GM23338 (cell line): Measurements from ENCODE around the gene OTC. TPM values are rescaled to one million over a fixed set of nuclear protein-coding genes. Genes with fewer than 3 reads are reported as not detected.

Experiments
- ATAC-seq: fragments of 200-7000 bp; cut with Tn5 transposase; 3 replicates; pipeline ENCODE4 v1.9.1; 2020
- DNase-seq: peaks from one replicate; pipeline ENCODE4 v3.0.0-alpha.2; 2015; ENCODE audit warnings: low spot score
- H2AFZ ChIP-seq: fragments of 200-600 bp; sonication (generic); 2 replicates; pipeline ENCODE4 v1.8.0; 2016; ENCODE audit warnings: antibody characterized with exemption, mild to moderate bottlenecking, moderate library complexity
- H3F3A ChIP-seq: fragments of 200-600 bp; sonication (generic); replicated peaks from 2 replicates; pipeline ENCODE4 v1.8.0; 2017; ENCODE audit warnings: antibody characterized with exemption, mixed run types, low read depth
- H3K27ac ChIP-seq: fragments of 200-600 bp; sonication (generic); 2 replicates; pipeline ENCODE4 v1.6.1; 2016; ENCODE audit warnings: low read depth
- H3K27me3 ChIP-seq: fragments of 200-600 bp; sonication (generic); 2 replicates; pipeline ENCODE4 v1.8.0; 2016; ENCODE audit warnings: mild to moderate bottlenecking, mixed run types, moderate library complexity; ENCODE audit not compliant: insufficient read depth
- H3K36me3 ChIP-seq: fragments of 200-600 bp; sonication (generic); 2 replicates; pipeline ENCODE4 v1.8.0; 2016; ENCODE audit warnings: mild to moderate bottlenecking; ENCODE audit not compliant: insufficient read depth
- H3K4me1 ChIP-seq: fragments of 200-600 bp; sonication (generic); 2 replicates; pipeline ENCODE4 v1.8.0; 2016; ENCODE audit warnings: mild to moderate bottlenecking, moderate library complexity; ENCODE audit not compliant: insufficient read depth
- H3K4me2 ChIP-seq: fragments of 200-600 bp; sonication (generic); 2 replicates; pipeline ENCODE4 v1.7.1; 2017; ENCODE audit warnings: mixed run types
- H3K4me3 ChIP-seq: fragments of 200-600 bp; sonication (generic); 2 replicates; pipeline ENCODE4 v1.6.1; 2016; ENCODE audit warnings: mixed run types
- H3K79me2 ChIP-seq: fragments of 200-600 bp; sonication (generic); replicated peaks from 2 replicates; pipeline ENCODE4 v1.8.0; 2017; ENCODE audit warnings: mild to moderate bottlenecking; ENCODE audit not compliant: insufficient read depth
- H3K9me2 ChIP-seq: fragments of 200-600 bp; sonication (generic); 2 replicates; pipeline ENCODE4 v1.8.0; 2017; ENCODE audit not compliant: insufficient read depth
- H4K20me1 ChIP-seq: fragments of 200-600 bp; sonication (generic); replicated peaks from 2 replicates; pipeline ENCODE4 v1.8.0; 2017; ENCODE audit warnings: mild to moderate bottlenecking; ENCODE audit not compliant: insufficient read depth
- H3K27ac Mint-ChIP-seq: 2 replicates; pipeline ENCODE4 v1.8.0; 2020; ENCODE audit warnings: inconsistent platforms, mild to moderate bottlenecking, moderate library complexity, mixed read lengths
- H3K27me3 Mint-ChIP-seq: 3 replicates; pipeline ENCODE4 v1.8.0; 2022; ENCODE audit warnings: low read depth, mild to moderate bottlenecking, moderate library complexity, mixed read lengths, inconsistent platforms; ENCODE audit not compliant: insufficient read depth, poor library complexity
- H3K36me3 Mint-ChIP-seq: 3 replicates; pipeline ENCODE4 v1.8.0; 2021; ENCODE audit warnings: low read depth, mild to moderate bottlenecking, inconsistent platforms, moderate library complexity, mixed read lengths
- H3K4me1 Mint-ChIP-seq: 3 replicates; pipeline ENCODE4 v1.8.0; 2020; ENCODE audit warnings: mild to moderate bottlenecking, inconsistent platforms, mixed read lengths
- H3K4me3 Mint-ChIP-seq: 3 replicates; pipeline ENCODE4 v1.8.0; 2021; ENCODE audit warnings: moderate library complexity, mild to moderate bottlenecking, inconsistent platforms, mixed read lengths
- H3K9me3 Mint-ChIP-seq: 3 replicates; pipeline ENCODE4 v1.8.0; 2020; ENCODE audit warnings: moderate library complexity, mild to moderate bottlenecking, inconsistent platforms, mixed read lengths
- CREB1 ChIP-seq: fragments of 250-450 bp; sonication (Bioruptor Pico); IDR thresholded peaks from 2 replicates; pipeline ENCODE4 v1.5.0; 2020; ENCODE audit warnings: low read depth, mild to moderate bottlenecking, moderate library complexity
- EZH2phosphoT487 ChIP-seq: fragments of 200-600 bp; sonication (generic); IDR thresholded peaks from one replicate; pipeline ENCODE4 v1.8.1; 2018; ENCODE audit warnings: antibody characterized with exemption; ENCODE audit not compliant: unreplicated experiment
- JUNB ChIP-seq: IDR thresholded peaks from one replicate; pipeline ENCODE4 v1.6.1; 2016; ENCODE audit warnings: antibody characterized with exemption; ENCODE audit not compliant: unreplicated experiment
- NANOG ChIP-seq: IDR thresholded peaks from 2 replicates; pipeline ENCODE4 v1.6.1; 2016; ENCODE audit warnings: antibody characterized with exemption, borderline replicate concordance
- REST ChIP-seq: IDR thresholded peaks from one replicate; pipeline ENCODE4 v1.6.1; 2018; ENCODE audit warnings: antibody characterized with exemption; ENCODE audit not compliant: unreplicated experiment
- ZNF114 ChIP-seq: fragments of 250-450 bp; sonication (Bioruptor Pico); IDR thresholded peaks from 2 replicates; pipeline ENCODE4 v1.5.0; 2020; ENCODE audit warnings: mild to moderate bottlenecking, moderate library complexity
- ZNF331 ChIP-seq: fragments of 250-450 bp; sonication (Bioruptor Pico); IDR thresholded peaks from 2 replicates; pipeline ENCODE4 v1.5.0; 2020; ENCODE audit warnings: low read depth, mild to moderate bottlenecking, moderate library complexity
- polyA plus RNA-seq: library from polyadenylated mRNA; unstranded; fragments of >200 nt; fragmentation: Nextera tagmentation; extraction: Ambion mirVana; gene quantifications from 2 replicates; pipeline ENCODE4 v1.2.1, GENCODE V29; 2016
- small RNA-seq: library from RNA; depleted of rRNA; stranded (forward); fragments of <200 nt; gene quantifications from one replicate; pipeline ENCODE3, GENCODE V24; 2014; ENCODE audit warnings: low replicate concordance
- total RNA-seq: library from RNA; depleted of rRNA; stranded (reverse); fragments of >200 nt; shearing (Covaris generic); gene quantifications from 2 replicates; pipeline ENCODE4 v1.2.3, GENCODE V29; 2014; rRNA removed
- TF ChIP-seq, protein P1 (sequence below): IDR thresholded peaks from 2 replicates; pipeline ENCODE4 v1.6.1; 2016; ENCODE audit warnings: antibody characterized with exemption

The OTC gene
- total and polyA plus RNA-seq, 2 experiments from 2014 or later: not detected

GRCh38 chrX:38468563-38469157 is 116.3 kb downstream of the OTC start:
- H3K9me2 ChIP-seq: no peaks in the 10 kb centered on the region
- H3K4me1 Mint-ChIP-seq: no peaks in the 10 kb centered on the region; the same call in 2 of the 3 replicates
- no peaks in the 10 kb centered on the region for H3K36me3 Mint-ChIP-seq
- no peaks in the 10 kb centered on the region for H3K9me3 Mint-ChIP-seq
- H3K79me2 ChIP-seq: no peaks in the 10 kb centered on the region
- H3K27me3 ChIP-seq: no peaks in the 10 kb centered on the region
- no peak overlapping the region for H3K4me2 ChIP-seq
- H3K27ac Mint-ChIP-seq: no peak overlapping the region
- no peaks in the 10 kb centered on the region for H3K4me1 ChIP-seq
- H3K4me3 Mint-ChIP-seq: no peak overlapping the region
- no peak overlapping the region for H2AFZ ChIP-seq
- H3K27ac ChIP-seq: no peak overlapping the region
- peaks cover 2% of the 10 kb centered on the region for H3K27me3 Mint-ChIP-seq
- ATAC-seq (no peak), DNase-seq (no peak)
- no peaks in the 10 kb centered on the region for H3K36me3 ChIP-seq
- no peaks in the 10 kb centered on the region for H4K20me1 ChIP-seq
- H3K4me3 ChIP-seq: no peak overlapping the region
- no peaks in the 10 kb centered on the region for H3F3A ChIP-seq
- TF ChIP-seq ZNF114 (CRISPR knock-in tag) (no peak), CREB1 (no peak), EZH2phosphoT487 (no peak), ZNF331 (CRISPR knock-in tag) (no peak), NANOG (no peak), JUNB (no peak), REST (no peak)
- TF ChIP-seq, protein P1, sequence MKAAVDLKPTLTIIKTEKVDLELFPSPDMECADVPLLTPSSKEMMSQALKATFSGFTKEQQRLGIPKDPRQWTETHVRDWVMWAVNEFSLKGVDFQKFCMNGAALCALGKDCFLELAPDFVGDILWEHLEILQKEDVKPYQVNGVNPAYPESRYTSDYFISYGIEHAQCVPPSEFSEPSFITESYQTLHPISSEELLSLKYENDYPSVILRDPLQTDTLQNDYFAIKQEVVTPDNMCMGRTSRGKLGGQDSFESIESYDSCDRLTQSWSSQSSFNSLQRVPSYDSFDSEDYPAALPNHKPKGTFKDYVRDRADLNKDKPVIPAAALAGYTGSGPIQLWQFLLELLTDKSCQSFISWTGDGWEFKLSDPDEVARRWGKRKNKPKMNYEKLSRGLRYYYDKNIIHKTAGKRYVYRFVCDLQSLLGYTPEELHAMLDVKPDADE: no peak

Small RNA genes within 50 kb of the gene (small RNA-seq; reads per million reads assigned to genes)
- not detected for gene RF00322

Other genes with a start within 250 kb of the OTC start
- gene SRPX, start 131.7 kb upstream of the OTC start, total RNA-seq: 12.5 and 16.9 TPM in 2 replicates
- 14.3 and 16.5 TPM in 2 replicates for gene SRPX, start 131.7 kb upstream of the OTC start, polyA plus RNA-seq
- 19.6 and 36.3 TPM in 2 replicates for gene RPGR, start 25.1 kb upstream of the OTC start, total RNA-seq
- gene RPGR, start 25.1 kb upstream of the OTC start, polyA plus RNA-seq: 7.4 and 9.0 TPM in 2 replicates
- gene TSPAN7, start 208.9 kb downstream of the OTC start, total RNA-seq: 5.9 and 7.2 TPM in 2 replicates
- 10.4 and 11.5 TPM in 2 replicates for gene TSPAN7, start 208.9 kb downstream of the OTC start, polyA plus RNA-seq